HG03521 (cell line): ENCODE measurements around the gene CD7.

ENCODE experiments used
- ATAC-seq: cut with Tn5 transposase; IDR thresholded peaks from one replicate; pipeline ENCODE4 v1.9.1; 2021; ENCODE audit warnings: mild to moderate bottlenecking, moderate library complexity; ENCODE audit not compliant: unreplicated experiment

CD7 gene

DNA sequence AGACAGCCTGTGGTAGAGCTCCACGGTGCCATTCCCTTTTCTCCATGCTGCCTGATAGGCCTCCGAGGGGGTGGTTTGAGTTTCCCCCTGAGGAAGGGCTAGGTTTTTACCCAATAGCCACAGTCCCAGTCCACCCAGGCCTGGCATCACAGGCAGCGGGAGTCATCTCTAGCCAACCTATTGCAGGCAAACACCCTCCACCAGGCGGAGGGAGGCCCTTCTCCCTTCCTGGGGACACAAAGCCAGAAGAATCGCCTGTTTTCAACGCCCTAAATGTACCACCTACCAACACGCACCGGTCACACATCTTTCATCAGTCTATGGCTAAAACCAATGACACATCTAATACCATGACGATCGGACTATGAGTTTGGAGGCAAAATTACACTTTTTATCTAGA is 51.3 kb downstream of the CD7 start:
- no peak for ATAC-seq
